ENCODE measurements around the gene N4BP2L2. TPM values are rescaled to one million over a fixed set of nuclear protein-coding genes. Genes with fewer than 3 reads are reported as not detected.

N4BP2L2 gene
- total and polyA plus RNA-seq, 2 of the 4 experiments (the other 2 are of a cell fraction), result 28.7 to 34.6 TPM

- Histone ChIP-seq H4K91ac (ENCODE audit: insufficient read depth, low read depth, low read length) (no peak overlapping the region), H4K5ac (ENCODE audit: low read depth, low read length) (no peak overlapping the region), H3K27me3 (ENCODE audit: control insufficient read depth, insufficient read depth, low read length) (no peaks in the 10 kb centered on the region), H2BK15ac (ENCODE audit: low read depth, low read length) (no peak overlapping the region), H3K36me3 (ENCODE audit: control insufficient read depth, insufficient read depth, low read length) (peaks cover 2% of the 10 kb centered on the region; the same call in 1 of the 2 replicates), H3K4me2 (ENCODE audit: low read depth, low read length) (no peak overlapping the region), H4K8ac (ENCODE audit: low read depth in 2 of 2, low read length in 2 of 2) (no peak overlapping the region), H3K18ac (ENCODE audit: low read depth, low read length) (no peak overlapping the region), H4K20me1 (ENCODE audit: insufficient read depth, low read length) (no peaks in the 10 kb centered on the region), H3K4me1 (ENCODE audit: control insufficient read depth, insufficient read depth, low read length) (no peaks in the 10 kb centered on the region), H3K23ac (ENCODE audit: low read depth, low read length) (no peak overlapping the region), H3K14ac (replicated peaks; ENCODE audit: low read depth, low read length) (no peak overlapping the region), H3K9me3 (ENCODE audit: control insufficient read depth, insufficient read depth, low read length) (no peaks in the 10 kb centered on the region), H2AK9ac (replicated peaks; ENCODE audit: low read depth, low read length, poor library complexity) (no peak overlapping the region), H3K4me3 (ENCODE audit: insufficient read depth, low read depth, low read length) (no peak overlapping the region), H2AK5ac (ENCODE audit: low read depth, low read length) (no peak overlapping the region), H3K9ac (ENCODE audit: low read depth, low read length) (no peak overlapping the region), H2AFZ (replicated peaks; ENCODE audit: low read length, poor library complexity) (no peak overlapping the region), H3K27ac (ENCODE audit: insufficient read depth, low read length) (no peak overlapping the region), H2BK5ac (ENCODE audit: low read depth, low read length, poor library complexity, severe bottlenecking) (no peak overlapping the region), H2BK120ac (ENCODE audit: low read depth, low read length) (no peak overlapping the region), H3K9me1 (ENCODE audit: insufficient read depth, low read length) (no peaks in the 10 kb centered on the region), H3K56ac (ENCODE audit: extremely low read depth, insufficient read depth, low read length) (no peak overlapping the region), H2BK20ac (ENCODE audit: low read depth, low read length) (no peak overlapping the region), H3K79me1 (ENCODE audit: low read depth in 1 of 2, low read length in 2 of 2) (no peaks in the 10 kb centered on the region), H3K4ac (ENCODE audit: low read depth, low read length) (no peak overlapping the region)
- no CpG with 5 or more reads among the region's 4 CpGs for WGBS, 2 experiments (ENCODE audit: extremely low coverage in 2 of 2, insufficient read length in 1 of 2)
- intact Hi-C loops (cut with micrococcal nuclease) (no loop called here), dilution Hi-C loops (cut with HindIII; ENCODE audit: low sequenced_read_pairs, unreplicated experiment) (no loop called here), in situ Hi-C loops (cut with MboI; ENCODE audit: low sequenced_read_pairs) (no loop called here)
- ATAC-seq (ENCODE audit: low read depth), result no peak
- POLR2A ChIA-PET (ENCODE audit: unreplicated experiment), result no interaction called here
- CTCF ChIA-PET, result interaction anchor here (1.2 kb wide), 1 partner anchor 9 kb away, joined by 3 read pairs; no protein-coding TSS in a partner anchor
- no TSS peak for BruUV-seq (replicated peaks)
- no peak for DNase-seq
- TF ChIP-seq CEBPB (IDR thresholded peaks at IDR 0.05; ENCODE audit: low read depth, low read length), result no peak
- TF ChIP-seq MAFK (IDR thresholded peaks at IDR 0.05; ENCODE audit: low read depth, low read length), result no peak
- TF ChIP-seq RFX5 (IDR thresholded peaks at IDR 0.05; ENCODE audit: low read depth, low read length), result no peak
- no peak for TF ChIP-seq BHLHE40 (IDR thresholded peaks at IDR 0.05; ENCODE audit: low read depth, low read length)
- TF ChIP-seq, protein P1, sequence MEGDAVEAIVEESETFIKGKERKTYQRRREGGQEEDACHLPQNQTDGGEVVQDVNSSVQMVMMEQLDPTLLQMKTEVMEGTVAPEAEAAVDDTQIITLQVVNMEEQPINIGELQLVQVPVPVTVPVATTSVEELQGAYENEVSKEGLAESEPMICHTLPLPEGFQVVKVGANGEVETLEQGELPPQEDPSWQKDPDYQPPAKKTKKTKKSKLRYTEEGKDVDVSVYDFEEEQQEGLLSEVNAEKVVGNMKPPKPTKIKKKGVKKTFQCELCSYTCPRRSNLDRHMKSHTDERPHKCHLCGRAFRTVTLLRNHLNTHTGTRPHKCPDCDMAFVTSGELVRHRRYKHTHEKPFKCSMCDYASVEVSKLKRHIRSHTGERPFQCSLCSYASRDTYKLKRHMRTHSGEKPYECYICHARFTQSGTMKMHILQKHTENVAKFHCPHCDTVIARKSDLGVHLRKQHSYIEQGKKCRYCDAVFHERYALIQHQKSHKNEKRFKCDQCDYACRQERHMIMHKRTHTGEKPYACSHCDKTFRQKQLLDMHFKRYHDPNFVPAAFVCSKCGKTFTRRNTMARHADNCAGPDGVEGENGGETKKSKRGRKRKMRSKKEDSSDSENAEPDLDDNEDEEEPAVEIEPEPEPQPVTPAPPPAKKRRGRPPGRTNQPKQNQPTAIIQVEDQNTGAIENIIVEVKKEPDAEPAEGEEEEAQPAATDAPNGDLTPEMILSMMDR (conservative IDR thresholded peaks at IDR 0.05; ENCODE audit: low read depth, low read length), result no peak
- TF ChIP-seq MXI1 (IDR thresholded peaks at IDR 0.05; ENCODE audit: borderline replicate concordance, low read depth, low read length), result no peak
- no peak for TF ChIP-seq RCOR1 (IDR thresholded peaks at IDR 0.05; ENCODE audit: insufficient replicate concordance, low read length)
- TF ChIP-seq MAZ (IDR thresholded peaks at IDR 0.05; ENCODE audit: borderline replicate concordance, low read depth, low read length), result no peak
- no peak for TF ChIP-seq FOS (IDR thresholded peaks at IDR 0.05; ENCODE audit: low read depth, low read length)
- no peak for TF ChIP-seq NFE2L2 (IDR thresholded peaks at IDR 0.05; ENCODE audit: low read depth, low read length)
- no peak for TF ChIP-seq RAD21 (IDR thresholded peaks at IDR 0.05; ENCODE audit: low read length)
- no peak for TF ChIP-seq SMC3 (IDR thresholded peaks at IDR 0.05; ENCODE audit: low read depth, low read length)
- no peak for TF ChIP-seq ELK1 (IDR thresholded peaks at IDR 0.05; ENCODE audit: borderline replicate concordance, low read depth, low read length)
- no peak for TF ChIP-seq POLR2A (IDR thresholded peaks at IDR 0.05; ENCODE audit: low read depth, low read length)
- TF ChIP-seq USF2 (IDR thresholded peaks at IDR 0.05; ENCODE audit: low read depth, low read length), result no peak
- no peak for TF ChIP-seq CHD1 (IDR thresholded peaks at IDR 0.05; ENCODE audit: low read depth, low read length)
Observed at GRCh38 chr13:32438871-32439270, 99.7 kb downstream of the N4BP2L2 start.

Measured in IMR-90 (cell line).